HG02981 (cell line): ENCODE results near the gene OPN1MW3.
"Not testable (repeated sequence)": the region's sequence is repeated elsewhere in the genome, so short reads cannot be mapped to it uniquely, and the experiment has no call there.

Source experiments
- ATAC-seq: cut with Tn5 transposase; IDR thresholded peaks from one replicate; pipeline ENCODE4 v1.9.1; 2021; ENCODE audit warnings: mild to moderate bottlenecking, moderate library complexity; ENCODE audit not compliant: unreplicated experiment

Gene OPN1MW3

DNA sequence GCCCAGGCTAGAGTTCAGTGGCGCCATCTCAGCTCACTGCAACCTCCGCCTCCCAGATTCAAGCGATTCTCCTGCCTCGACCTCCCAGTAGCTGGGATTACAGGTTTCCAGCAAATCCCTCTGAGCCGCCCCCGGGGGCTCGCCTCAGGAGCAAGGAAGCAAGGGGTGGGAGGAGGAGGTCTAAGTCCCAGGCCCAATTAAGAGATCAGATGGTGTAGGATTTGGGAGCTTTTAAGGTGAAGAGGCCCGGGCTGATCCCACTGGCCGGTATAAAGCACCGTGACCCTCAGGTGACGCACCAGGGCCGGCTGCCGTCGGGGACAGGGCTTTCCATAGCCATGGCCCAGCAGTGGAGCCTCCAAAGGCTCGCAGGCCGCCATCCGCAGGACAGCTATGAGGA lies at the start of gene OPN1MW3:
OPN1MW3 (plus strand) TSS at position 301 of the 400 bp plus-strand sequence; CDS start at position 339, 38 bp downstream.
- not testable (repeated sequence) for ATAC-seq

GRCh38 chrX:154209670-154210418 lies 47.5 kb upstream of the OPN1MW3 start:
- not testable (repeated sequence) for ATAC-seq

DNA sequence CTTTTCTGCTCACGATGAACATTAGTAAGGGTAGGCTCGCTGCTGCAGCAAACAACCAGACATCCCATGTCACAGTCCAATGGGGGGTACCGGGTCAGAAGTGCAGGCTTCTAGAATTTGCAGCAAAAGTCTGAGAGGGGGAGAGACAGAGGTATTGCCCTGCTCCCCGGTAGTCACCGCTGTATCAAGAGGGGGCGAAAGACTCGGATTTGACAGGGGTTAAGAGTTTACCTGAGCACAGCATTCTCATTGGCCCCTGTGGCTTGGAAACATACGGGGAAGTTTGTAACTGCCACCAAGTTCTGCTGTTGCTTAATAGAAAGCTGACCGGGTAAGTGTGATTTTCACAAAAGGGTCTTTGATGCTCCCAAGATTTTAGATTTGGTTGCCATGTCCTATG lies 46.3 kb upstream of the OPN1MW3 start:
- not testable (repeated sequence) for ATAC-seq

DNA sequence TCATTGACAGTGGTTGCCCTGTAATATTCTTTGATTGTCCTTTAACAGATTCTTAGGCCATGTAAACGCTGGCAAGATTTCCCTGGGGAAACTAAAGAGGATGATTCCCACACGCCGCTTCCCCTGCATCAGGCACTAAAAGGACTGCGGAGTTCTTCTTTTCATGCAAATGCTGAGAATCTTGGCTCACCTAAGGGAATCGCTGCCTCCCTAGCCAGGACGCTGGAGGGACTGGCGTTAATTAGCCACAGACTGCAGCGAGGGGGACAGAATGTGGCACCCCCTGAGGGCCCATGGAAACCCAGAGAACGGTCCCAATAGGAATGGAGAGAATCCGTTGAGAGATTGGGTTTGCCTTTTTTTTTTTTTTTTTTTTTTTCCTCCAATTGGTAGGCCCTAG lies 45.9 kb upstream of the OPN1MW3 start:
- ATAC-seq, result not testable (repeated sequence)

GRCh38 chrX:154219456-154219855 lies 37.9 kb upstream of the OPN1MW3 start, which contains the start of gene OPN1MW2:
Gene OPN1MW2 (plus strand): TSS chrX:154219756. CDS start chrX:154219816, 60 bp downstream.
- ATAC-seq, result not testable (repeated sequence)

GRCh38 chrX:154225292-154225691 lies 32.1 kb upstream of the OPN1MW3 start:
- ATAC-seq, result not testable (repeated sequence)

DNA sequence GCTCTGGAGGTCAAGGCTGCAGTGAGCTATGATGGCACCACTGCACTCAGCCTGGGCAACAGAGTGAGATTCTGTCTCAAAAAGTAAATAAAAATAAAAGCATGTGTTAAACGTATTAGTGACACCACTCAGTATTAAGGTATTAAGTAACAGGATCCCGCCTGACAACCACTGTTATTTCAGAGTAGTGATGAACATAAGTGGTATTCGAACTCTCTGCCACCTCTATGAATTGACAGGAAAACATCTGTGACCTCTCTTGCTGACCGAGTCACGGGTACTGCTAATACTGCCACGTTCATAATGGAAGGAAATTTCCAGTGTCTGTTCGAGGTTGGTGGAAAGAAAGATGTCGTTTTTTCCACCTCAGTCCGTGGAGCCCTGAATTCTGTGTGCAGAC lies 30.7 kb upstream of the OPN1MW3 start:
- ATAC-seq, result not testable (repeated sequence)

GRCh38 chrX:154231443-154231842 lies 25.9 kb upstream of the OPN1MW3 start:
- ATAC-seq, result not testable (repeated sequence)

GRCh38 chrX:154233620-154234019 lies 23.8 kb upstream of the OPN1MW3 start:
- not testable (repeated sequence) for ATAC-seq

- ATAC-seq, result not testable (repeated sequence)
Observed at GRCh38 chrX:154238939-154239559, 18.3 kb upstream of the OPN1MW3 start.

GRCh38 chrX:154239982-154240503 lies 17.3 kb upstream of the OPN1MW3 start:
- ATAC-seq, result not testable (repeated sequence)

- ATAC-seq, result not testable (repeated sequence)
Observed at GRCh38 chrX:154247377-154248045, 9.9 kb upstream of the OPN1MW3 start.

DNA sequence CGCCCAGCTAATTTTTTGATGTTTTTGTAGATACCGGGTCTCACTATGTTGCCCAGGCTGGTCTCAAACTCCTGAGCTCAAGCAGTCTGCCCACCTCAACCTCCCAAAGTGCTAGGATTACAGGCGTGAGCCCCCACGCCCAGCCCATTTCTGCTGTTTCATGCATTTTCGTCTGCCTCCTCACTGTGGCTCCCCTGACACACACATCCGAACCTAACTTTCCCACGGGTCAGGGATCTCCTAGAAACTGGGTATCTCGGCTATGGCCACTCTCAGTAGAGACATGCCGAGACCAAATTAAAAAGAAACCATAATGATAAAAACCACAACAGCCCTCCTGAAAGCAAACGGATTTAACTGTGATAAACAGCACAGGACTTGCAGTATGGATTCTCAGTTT lies 9.3 kb upstream of the OPN1MW3 start:
- ATAC-seq, result not testable (repeated sequence)

GRCh38 chrX:154258711-154259110 lies 1.3 kb downstream of the OPN1MW3 start:
- not testable (repeated sequence) for ATAC-seq

DNA sequence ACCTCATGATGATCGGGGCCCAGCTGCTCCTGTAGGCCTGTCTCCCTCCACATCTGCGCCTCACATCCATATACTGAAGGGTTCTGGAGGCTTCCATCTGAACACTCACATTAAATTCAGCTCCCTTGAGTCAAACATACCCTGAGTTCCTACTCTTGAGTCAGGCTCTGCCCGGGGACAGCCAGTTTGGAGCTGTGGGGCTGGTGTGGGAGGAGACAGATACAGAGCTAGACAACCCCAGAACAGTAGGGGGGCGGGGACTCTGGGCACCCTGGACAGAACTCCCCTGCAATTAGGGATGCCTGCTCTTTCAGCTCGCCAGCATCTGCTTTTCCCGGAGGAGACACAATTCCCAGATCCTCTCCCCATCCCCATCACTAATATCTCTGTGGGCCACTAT lies 5.7 kb downstream of the OPN1MW3 start:
- ATAC-seq, result not testable (repeated sequence)

- ATAC-seq, result not testable (repeated sequence)
Observed at GRCh38 chrX:154269245-154269644, 11.9 kb downstream of the OPN1MW3 start.

DNA sequence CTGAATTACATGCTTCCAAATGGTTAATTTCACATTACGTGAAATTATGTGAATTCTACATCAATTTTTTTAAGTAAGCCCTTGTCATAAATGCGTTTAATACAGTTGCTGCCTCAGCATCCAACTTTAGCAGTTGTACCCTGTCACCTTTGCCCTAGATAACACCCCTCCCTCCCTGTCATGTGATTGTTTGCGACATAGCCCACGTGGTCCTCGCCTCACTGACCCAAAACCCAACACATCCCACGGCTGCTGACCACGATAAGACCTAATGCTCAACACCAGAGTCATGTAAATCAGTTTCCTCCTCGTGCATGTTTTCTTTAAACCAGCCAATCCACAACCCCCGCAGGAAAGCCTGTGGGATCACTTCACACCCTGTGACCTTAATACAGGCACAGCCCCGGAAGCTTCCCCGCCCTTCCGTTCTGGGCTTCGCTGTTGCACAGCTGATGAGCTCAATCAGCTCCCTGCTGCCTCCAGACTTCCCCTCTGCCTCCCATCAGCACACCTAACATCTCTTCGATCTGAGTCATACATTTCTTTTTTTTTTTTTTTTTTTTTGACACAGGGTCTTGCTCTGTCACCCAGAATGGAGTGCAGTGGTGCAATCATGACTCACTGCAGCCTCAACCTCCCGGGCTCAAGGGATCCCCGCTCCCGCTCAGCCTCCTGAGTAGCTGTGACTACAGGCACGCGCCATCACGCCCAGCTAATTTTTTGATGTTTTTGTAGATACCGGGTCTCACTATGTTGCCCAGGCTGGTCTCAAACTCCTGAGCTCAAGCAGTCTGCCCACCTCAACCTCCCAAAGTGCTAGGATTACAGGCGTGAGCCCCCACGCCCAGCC lies 27.3 kb downstream of the OPN1MW3 start:
- not testable (repeated sequence) for ATAC-seq

DNA sequence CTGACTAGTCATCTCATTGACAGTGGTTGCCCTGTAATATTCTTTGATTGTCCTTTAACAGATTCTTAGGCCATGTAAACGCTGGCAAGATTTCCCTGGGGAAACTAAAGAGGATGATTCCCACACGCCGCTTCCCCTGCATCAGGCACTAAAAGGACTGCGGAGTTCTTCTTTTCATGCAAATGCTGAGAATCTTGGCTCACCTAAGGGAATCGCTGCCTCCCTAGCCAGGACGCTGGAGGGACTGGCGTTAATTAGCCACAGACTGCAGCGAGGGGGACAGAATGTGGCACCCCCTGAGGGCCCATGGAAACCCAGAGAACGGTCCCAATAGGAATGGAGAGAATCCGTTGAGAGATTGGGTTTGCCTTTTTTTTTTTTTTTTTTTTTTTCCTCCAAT lies 29.0 kb downstream of the OPN1MW3 start:
- not testable (repeated sequence) for ATAC-seq

GRCh38 chrX:154294791-154295574 lies 37.6 kb downstream of the OPN1MW3 start, which contains the start of gene TEX28:
Gene TEX28 (minus strand): TSS chrX:154295124. CDS start chrX:154292117, 3,007 bp downstream.
- no peak for ATAC-seq
